ENCODE data around the gene ZXDC. TPM values are rescaled to one million over a fixed set of nuclear protein-coding genes. Genes with fewer than 3 reads are reported as not detected.

ZXDC gene
- polyA plus RNA-seq, 12 donors, result 16.3 to 29.1 (median 26.1) TPM; not detected in 1

GRCh38 chr3:126515066-126515706 lies 39.5 kb upstream of the ZXDC start:
- no peak for DNase-seq

GRCh38 chr3:126514161-126514560 lies 38.5 kb upstream of the ZXDC start:
- DNase-seq, result no peak

DNA sequence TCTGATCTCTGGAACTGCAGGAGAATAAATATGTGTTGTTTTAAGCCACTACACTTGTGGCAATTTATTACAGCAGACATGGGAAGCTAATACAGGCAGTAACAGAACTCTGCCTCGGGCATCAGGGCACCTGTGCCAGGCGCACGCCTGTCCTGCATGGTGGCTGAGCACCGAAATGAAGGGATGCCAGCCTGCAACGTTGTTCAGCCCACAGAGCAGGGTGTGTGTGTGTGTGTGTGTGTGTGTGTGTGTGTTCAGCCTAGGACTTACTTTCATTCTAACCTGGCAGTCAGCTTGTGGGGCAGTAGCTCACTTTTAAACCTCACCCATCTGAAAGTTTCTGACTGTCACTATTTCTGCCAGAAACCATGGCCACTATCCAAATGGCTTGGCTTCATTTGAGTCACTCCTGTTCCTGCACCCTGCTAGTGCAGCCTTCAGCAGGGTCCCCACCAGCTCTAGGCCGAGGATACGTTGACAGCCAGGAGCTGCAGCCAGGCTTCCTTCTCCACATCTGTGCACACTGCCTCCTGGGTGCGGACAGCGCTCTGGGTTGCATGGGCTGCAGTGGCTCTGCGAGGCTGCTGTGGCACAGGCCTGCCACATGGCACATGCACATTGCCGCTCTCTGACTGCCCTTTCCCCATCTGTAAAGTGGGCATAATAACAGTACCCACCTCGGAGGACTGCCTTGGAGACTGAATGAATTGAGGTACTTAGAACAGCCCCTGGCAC lies 37.4 kb upstream of the ZXDC start:
- no peak for DNase-seq

DNA sequence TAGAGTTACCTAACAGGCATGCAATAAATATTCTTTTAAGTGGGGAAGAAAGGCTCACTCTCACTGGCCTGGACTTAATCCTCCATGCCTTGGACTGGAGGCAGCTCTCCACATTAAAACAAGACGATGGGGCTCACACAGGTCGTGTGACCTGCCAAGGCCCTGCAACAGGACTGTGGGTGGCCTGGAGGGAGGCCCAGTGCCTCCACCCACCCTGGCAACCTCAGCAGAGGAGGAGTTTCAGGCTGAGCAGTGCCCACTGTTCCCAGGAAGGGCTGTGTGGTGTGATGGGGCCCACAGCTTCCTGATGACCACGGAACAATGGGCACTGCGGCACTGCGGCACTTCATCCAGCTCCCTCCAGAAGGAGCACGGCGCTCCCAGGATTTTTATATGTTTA lies 36.3 kb upstream of the ZXDC start:
- DNase-seq, result no peak

DNA sequence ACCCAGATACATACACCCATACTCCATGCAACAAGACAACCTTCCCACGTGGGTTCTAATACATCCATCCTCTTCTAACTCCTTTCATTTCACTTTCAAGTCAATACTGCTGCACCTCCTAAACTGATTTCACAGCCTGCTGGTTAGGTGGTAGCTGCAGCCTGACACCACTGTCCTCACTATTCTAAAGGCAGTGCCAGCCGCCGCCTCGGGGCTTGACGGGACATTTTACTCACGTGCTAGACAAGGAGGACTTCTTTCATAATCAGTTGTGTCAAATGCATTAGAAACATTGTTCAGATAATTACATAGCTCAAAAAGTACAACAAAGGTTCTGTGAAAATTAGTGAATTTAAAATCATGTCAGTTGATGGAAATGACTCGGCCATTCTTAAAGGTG lies 35.6 kb upstream of the ZXDC start:
- no peak for DNase-seq

- no peak for DNase-seq
These were observed 34.7 kb upstream of the ZXDC start for GRCh38 chr3:126510308-126510910.

GRCh38 chr3:126509597-126510307 lies 34.1 kb upstream of the ZXDC start:
- DNase-seq, result no peak

- no peak for DNase-seq
These were observed 32.9 kb upstream of the ZXDC start for GRCh38 chr3:126508564-126508964.

GRCh38 chr3:126507886-126508285 lies 32.2 kb upstream of the ZXDC start:
- no peak for DNase-seq

- no peak for DNase-seq
These were observed 28.0 kb upstream of the ZXDC start for GRCh38 chr3:126503701-126504100.

- no peak for DNase-seq
These were observed 27.0 kb upstream of the ZXDC start for GRCh38 chr3:126502656-126503055.

- no peak for DNase-seq
These were observed 26.0 kb upstream of the ZXDC start for GRCh38 chr3:126501736-126502135.

- no peak for DNase-seq
These were observed 25.4 kb upstream of the ZXDC start for GRCh38 chr3:126501054-126501453.

DNA sequence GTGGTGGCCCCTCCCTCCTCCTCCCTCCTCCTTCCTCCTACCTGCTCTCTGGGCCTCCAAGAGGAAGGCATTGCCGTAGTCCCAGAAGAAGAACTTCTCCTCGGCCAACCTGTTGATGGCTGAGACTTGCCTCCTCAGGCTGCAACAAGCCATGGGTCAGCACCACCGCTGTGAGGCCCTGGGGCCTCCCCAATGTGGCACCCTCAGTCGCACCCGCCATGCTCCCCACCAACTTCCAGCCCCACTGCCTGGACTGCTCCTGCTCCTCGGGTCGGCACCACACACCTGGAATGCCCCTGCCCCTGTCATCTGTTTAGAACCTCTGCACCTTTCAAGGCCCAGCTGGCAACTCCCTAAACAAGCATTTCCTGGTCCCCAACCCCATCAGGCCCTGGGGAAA lies 24.3 kb upstream of the ZXDC start:
- DNase-seq, result no peak

GRCh38 chr3:126499401-126499800 lies 23.7 kb upstream of the ZXDC start:
- no peak for DNase-seq

- no peak for DNase-seq
These were observed 23.2 kb upstream of the ZXDC start for GRCh38 chr3:126498929-126499328.

- no peak for DNase-seq
These were observed 22.8 kb upstream of the ZXDC start for GRCh38 chr3:126498461-126498860.

DNA sequence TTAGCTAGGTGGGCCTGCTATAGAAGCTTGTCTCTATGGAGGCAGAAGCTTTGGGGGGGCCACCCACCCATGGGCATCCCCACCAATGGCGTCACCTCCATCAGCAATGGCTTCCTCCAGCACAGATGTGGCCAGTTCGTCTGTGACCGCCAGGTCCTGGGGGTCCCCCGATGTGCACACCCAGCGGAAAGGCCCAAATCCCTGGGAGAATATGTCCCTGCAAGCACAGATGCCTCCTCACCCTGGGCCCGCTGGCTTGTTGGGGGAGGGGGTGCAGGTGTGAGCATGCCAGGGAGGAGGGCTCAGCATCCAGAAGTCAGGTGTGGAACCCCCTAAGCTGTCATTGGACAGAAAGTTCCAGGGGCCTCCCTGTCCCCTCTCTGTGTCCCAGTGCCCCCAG lies 22.3 kb upstream of the ZXDC start:
- DNase-seq, result no peak

GRCh38 chr3:126496894-126497850 lies 21.5 kb upstream of the ZXDC start:
- DNase-seq, result no peak

- DNase-seq, result no peak
These were observed 20.1 kb upstream of the ZXDC start for GRCh38 chr3:126495786-126496185.

GRCh38 chr3:126494970-126495230 lies 19.2 kb upstream of the ZXDC start:
- no peak for DNase-seq

Measured in muscle of arm (tissue), 12 donors.